Lower leg skin (tissue), 3 donors: ENCODE data around the gene TIMM8B.

Experiments used
- POLR2A ChIP-seq, 2 donors: fragments of 450-650 bp; IDR thresholded peaks; one replicate each; pipeline ENCODE4 v1.6.1; 2016 to 2017; ENCODE audit warnings: antibody characterized with exemption in 2 of 2, mild to moderate bottlenecking in 1 of 2, moderate library complexity in 1 of 2
- TF ChIP-seq, protein P1 (sequence below), 3 donors: fragments of 450-650 bp; IDR thresholded peaks; one replicate each; pipeline ENCODE4 v1.5.1; 2016; ENCODE audit warnings: antibody characterized with exemption in 3 of 3, mild to moderate bottlenecking in 3 of 3, moderate library complexity in 2 of 3

DNA sequence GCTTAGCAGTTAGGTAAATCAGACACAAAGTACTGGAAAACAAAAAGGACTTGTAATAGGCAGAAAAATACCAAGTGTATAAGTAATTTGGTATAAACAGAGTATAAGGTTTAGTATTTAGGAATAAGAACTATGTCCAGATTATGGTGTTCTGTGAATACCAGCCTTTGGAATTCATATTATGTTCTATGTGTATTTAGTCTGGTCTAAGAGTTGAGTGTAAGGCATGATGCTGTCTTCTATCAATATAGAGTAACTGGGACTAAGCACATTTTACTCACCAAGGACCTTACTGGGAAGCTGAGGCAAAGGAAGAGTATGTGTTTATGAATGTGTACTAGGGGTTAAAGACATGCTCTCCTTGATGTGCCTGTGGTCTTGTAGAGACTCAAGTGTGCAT is 9.6 kb upstream of the TIMM8B start:
- TF ChIP-seq, protein P1, sequence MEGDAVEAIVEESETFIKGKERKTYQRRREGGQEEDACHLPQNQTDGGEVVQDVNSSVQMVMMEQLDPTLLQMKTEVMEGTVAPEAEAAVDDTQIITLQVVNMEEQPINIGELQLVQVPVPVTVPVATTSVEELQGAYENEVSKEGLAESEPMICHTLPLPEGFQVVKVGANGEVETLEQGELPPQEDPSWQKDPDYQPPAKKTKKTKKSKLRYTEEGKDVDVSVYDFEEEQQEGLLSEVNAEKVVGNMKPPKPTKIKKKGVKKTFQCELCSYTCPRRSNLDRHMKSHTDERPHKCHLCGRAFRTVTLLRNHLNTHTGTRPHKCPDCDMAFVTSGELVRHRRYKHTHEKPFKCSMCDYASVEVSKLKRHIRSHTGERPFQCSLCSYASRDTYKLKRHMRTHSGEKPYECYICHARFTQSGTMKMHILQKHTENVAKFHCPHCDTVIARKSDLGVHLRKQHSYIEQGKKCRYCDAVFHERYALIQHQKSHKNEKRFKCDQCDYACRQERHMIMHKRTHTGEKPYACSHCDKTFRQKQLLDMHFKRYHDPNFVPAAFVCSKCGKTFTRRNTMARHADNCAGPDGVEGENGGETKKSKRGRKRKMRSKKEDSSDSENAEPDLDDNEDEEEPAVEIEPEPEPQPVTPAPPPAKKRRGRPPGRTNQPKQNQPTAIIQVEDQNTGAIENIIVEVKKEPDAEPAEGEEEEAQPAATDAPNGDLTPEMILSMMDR (IDR thresholded peaks at IDR 0.05), result no peak
- TF ChIP-seq POLR2A (IDR thresholded peaks at IDR 0.05), result no peak
